ENCODE measurements around the gene MUC13. TPM values are rescaled to one million over a fixed set of nuclear protein-coding genes. Genes with fewer than 3 reads are reported as not detected.

The MUC13 gene
- polyA plus RNA-seq, 1 donor from 2014 or later, result not detected

DNA sequence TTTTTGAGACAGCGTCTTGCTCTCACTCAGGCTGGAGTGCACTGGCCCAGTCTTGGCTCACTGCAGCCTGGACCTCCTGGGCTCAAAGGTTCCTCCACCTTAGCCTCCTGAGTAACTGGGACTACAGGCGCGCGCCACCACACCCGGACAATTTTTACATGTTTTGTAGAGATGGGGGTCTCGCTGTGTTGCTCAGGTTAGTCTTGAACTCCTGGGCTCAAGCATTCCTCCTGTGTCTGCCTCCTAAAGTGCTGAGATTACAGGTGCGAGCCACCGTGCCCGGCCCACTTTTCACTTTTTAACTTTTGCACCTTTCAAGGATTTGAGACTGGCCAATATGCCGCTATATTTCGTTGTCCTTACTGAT is 46.6 kb downstream of the MUC13 start:
- Histone ChIP-seq H3K9me2 (ENCODE audit: insufficient read depth, low read length) (no peaks in the 10 kb centered on the region), H4K20me1 (ENCODE audit: insufficient read depth) (no peaks in the 10 kb centered on the region), H3K27me3 (ENCODE audit: insufficient read depth, low read depth, low read length) (peaks cover 56% of the 10 kb centered on the region), H3F3A (ENCODE audit: insufficient read depth, low read length, poor library complexity, severe bottlenecking) (no peaks in the 10 kb centered on the region), H3K4me3 (ENCODE audit: low read length) (peak overlapping the region; percentile 70), H2AFZ (ENCODE audit: low read depth, low read length) (no peak overlapping the region), H3K27ac (ENCODE audit: low read length) (no peak overlapping the region), H3K79me2 (replicated peaks; ENCODE audit: insufficient read depth, low read length) (no peaks in the 10 kb centered on the region), H3K4me2 (ENCODE audit: low read length) (no peak overlapping the region), H3K9me3 (ENCODE audit: low read length) (no peaks in the 10 kb centered on the region), H3K36me3 (ENCODE audit: insufficient read depth, low read length) (no peaks in the 10 kb centered on the region), H3K9ac (ENCODE audit: low read length) (no peak overlapping the region)
- no peak for TF ChIP-seq RAD21 (conservative IDR thresholded peaks at IDR 0.05)
- TF ChIP-seq, protein P1, sequence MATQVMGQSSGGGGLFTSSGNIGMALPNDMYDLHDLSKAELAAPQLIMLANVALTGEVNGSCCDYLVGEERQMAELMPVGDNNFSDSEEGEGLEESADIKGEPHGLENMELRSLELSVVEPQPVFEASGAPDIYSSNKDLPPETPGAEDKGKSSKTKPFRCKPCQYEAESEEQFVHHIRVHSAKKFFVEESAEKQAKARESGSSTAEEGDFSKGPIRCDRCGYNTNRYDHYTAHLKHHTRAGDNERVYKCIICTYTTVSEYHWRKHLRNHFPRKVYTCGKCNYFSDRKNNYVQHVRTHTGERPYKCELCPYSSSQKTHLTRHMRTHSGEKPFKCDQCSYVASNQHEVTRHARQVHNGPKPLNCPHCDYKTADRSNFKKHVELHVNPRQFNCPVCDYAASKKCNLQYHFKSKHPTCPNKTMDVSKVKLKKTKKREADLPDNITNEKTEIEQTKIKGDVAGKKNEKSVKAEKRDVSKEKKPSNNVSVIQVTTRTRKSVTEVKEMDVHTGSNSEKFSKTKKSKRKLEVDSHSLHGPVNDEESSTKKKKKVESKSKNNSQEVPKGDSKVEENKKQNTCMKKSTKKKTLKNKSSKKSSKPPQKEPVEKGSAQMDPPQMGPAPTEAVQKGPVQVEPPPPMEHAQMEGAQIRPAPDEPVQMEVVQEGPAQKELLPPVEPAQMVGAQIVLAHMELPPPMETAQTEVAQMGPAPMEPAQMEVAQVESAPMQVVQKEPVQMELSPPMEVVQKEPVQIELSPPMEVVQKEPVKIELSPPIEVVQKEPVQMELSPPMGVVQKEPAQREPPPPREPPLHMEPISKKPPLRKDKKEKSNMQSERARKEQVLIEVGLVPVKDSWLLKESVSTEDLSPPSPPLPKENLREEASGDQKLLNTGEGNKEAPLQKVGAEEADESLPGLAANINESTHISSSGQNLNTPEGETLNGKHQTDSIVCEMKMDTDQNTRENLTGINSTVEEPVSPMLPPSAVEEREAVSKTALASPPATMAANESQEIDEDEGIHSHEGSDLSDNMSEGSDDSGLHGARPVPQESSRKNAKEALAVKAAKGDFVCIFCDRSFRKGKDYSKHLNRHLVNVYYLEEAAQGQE (IDR thresholded peaks at IDR 0.05; ENCODE audit: borderline replicate concordance), result no peak
- TF ChIP-seq, protein P2, sequence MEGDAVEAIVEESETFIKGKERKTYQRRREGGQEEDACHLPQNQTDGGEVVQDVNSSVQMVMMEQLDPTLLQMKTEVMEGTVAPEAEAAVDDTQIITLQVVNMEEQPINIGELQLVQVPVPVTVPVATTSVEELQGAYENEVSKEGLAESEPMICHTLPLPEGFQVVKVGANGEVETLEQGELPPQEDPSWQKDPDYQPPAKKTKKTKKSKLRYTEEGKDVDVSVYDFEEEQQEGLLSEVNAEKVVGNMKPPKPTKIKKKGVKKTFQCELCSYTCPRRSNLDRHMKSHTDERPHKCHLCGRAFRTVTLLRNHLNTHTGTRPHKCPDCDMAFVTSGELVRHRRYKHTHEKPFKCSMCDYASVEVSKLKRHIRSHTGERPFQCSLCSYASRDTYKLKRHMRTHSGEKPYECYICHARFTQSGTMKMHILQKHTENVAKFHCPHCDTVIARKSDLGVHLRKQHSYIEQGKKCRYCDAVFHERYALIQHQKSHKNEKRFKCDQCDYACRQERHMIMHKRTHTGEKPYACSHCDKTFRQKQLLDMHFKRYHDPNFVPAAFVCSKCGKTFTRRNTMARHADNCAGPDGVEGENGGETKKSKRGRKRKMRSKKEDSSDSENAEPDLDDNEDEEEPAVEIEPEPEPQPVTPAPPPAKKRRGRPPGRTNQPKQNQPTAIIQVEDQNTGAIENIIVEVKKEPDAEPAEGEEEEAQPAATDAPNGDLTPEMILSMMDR (IDR thresholded peaks at IDR 0.05; ENCODE audit: poor library complexity, severe bottlenecking), result no peak

GRCh38 chr3:124887177-124887931 is 47.2 kb downstream of the MUC13 start, which contains the start of gene ITGB5:
Gene ITGB5 (minus strand): TSS chr3:124887365. CDS start chr3:124887000, 365 bp downstream.
- Histone ChIP-seq H3K4me2 (ENCODE audit: low read length) (peak within 1 kb of the TSS; percentile 14), H2AFZ (ENCODE audit: low read depth, low read length) (no peak within 1 kb of the TSS), H3K4me3 (ENCODE audit: low read length) (peak within 1 kb of the TSS; percentile 70), H3F3A (ENCODE audit: insufficient read depth, low read length, poor library complexity, severe bottlenecking) (no peaks in the 10 kb centered on the region), H3K9ac (ENCODE audit: low read length) (peak within 1 kb of the TSS; percentile 20), H3K9me2 (ENCODE audit: insufficient read depth, low read length) (no peaks in the 10 kb centered on the region), H3K79me2 (replicated peaks; ENCODE audit: insufficient read depth, low read length) (no peaks in the 10 kb centered on the region), H3K27me3 (ENCODE audit: insufficient read depth, low read depth, low read length) (peaks cover 59% of the 10 kb centered on the region), H3K9me3 (ENCODE audit: low read length) (no peaks in the 10 kb centered on the region), H3K36me3 (ENCODE audit: insufficient read depth, low read length) (no peaks in the 10 kb centered on the region), H3K27ac (ENCODE audit: low read length) (no peak within 1 kb of the TSS), H4K20me1 (ENCODE audit: insufficient read depth) (no peaks in the 10 kb centered on the region)
- no peak for TF ChIP-seq SMC3 (conservative IDR thresholded peaks at IDR 0.05; ENCODE audit: poor library complexity)
- TF ChIP-seq, protein P2 (IDR thresholded peaks at IDR 0.05; ENCODE audit: poor library complexity, severe bottlenecking), result no peak
- TF ChIP-seq EZH2 (IDR thresholded peaks at IDR 0.05; ENCODE audit: borderline replicate concordance, insufficient read depth, low read length, poor library complexity, severe bottlenecking), result no peak
- no peak for TF ChIP-seq EP300 (conservative IDR thresholded peaks at IDR 0.05; ENCODE audit: poor library complexity, severe bottlenecking)
- TF ChIP-seq POLR2AphosphoS5 (IDR thresholded peaks at IDR 0.05), result no peak
- TF ChIP-seq TAF1 (IDR thresholded peaks at IDR 0.05; ENCODE audit: low read depth), result no peak
- no peak for TF ChIP-seq MXI1 (conservative IDR thresholded peaks at IDR 0.05; ENCODE audit: poor library complexity, severe bottlenecking)
- TF ChIP-seq, protein P1 (IDR thresholded peaks at IDR 0.05; ENCODE audit: borderline replicate concordance), result no peak
- no peak for TF ChIP-seq RAD21 (conservative IDR thresholded peaks at IDR 0.05)

Measured in neural cell (in vitro differentiated cells).